Measurements from ENCODE around the gene IFI27L2.

The IFI27L2 gene

DNA sequence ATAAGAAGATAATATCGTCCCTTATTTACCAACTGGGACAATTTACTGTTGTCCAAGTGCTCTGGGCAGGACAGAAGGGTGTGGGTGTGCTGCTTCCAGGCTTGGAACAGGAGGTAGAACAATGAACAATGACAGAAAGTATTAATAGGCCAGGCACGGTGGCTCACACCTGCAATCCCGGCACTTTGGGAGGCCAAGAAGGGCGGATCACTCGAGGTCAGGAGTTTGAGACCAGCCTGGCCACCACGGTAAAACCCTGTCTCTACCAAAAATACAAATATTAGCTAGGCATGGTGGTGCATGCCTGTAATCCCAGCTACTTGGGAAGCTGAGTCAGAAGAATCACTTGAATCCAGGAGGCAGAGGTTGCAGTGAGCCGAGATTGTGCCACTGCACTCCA lies 16.3 kb downstream of the IFI27L2 start:
- Histone ChIP-seq H3K27ac (replicated peaks) (no peak overlapping the region), H3K27me3 (ENCODE audit: insufficient read depth, poor library complexity, severe bottlenecking) (no peaks in the 10 kb centered on the region), H3K4me3 (replicated peaks; ENCODE audit: insufficient read depth, low read length) (no peak overlapping the region)
- DNase-seq (ENCODE audit: low read depth in 1 of 2, low spot score in 1 of 2), result no peak
- TF ChIP-seq, protein P1, sequence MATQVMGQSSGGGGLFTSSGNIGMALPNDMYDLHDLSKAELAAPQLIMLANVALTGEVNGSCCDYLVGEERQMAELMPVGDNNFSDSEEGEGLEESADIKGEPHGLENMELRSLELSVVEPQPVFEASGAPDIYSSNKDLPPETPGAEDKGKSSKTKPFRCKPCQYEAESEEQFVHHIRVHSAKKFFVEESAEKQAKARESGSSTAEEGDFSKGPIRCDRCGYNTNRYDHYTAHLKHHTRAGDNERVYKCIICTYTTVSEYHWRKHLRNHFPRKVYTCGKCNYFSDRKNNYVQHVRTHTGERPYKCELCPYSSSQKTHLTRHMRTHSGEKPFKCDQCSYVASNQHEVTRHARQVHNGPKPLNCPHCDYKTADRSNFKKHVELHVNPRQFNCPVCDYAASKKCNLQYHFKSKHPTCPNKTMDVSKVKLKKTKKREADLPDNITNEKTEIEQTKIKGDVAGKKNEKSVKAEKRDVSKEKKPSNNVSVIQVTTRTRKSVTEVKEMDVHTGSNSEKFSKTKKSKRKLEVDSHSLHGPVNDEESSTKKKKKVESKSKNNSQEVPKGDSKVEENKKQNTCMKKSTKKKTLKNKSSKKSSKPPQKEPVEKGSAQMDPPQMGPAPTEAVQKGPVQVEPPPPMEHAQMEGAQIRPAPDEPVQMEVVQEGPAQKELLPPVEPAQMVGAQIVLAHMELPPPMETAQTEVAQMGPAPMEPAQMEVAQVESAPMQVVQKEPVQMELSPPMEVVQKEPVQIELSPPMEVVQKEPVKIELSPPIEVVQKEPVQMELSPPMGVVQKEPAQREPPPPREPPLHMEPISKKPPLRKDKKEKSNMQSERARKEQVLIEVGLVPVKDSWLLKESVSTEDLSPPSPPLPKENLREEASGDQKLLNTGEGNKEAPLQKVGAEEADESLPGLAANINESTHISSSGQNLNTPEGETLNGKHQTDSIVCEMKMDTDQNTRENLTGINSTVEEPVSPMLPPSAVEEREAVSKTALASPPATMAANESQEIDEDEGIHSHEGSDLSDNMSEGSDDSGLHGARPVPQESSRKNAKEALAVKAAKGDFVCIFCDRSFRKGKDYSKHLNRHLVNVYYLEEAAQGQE (IDR thresholded peaks at IDR 0.05; ENCODE audit: insufficient replicate concordance, low read depth), result no peak
- no peak for TF ChIP-seq SPI1 (IDR thresholded peaks at IDR 0.05; ENCODE audit: borderline replicate concordance, low read depth)
- TF ChIP-seq, protein P2, sequence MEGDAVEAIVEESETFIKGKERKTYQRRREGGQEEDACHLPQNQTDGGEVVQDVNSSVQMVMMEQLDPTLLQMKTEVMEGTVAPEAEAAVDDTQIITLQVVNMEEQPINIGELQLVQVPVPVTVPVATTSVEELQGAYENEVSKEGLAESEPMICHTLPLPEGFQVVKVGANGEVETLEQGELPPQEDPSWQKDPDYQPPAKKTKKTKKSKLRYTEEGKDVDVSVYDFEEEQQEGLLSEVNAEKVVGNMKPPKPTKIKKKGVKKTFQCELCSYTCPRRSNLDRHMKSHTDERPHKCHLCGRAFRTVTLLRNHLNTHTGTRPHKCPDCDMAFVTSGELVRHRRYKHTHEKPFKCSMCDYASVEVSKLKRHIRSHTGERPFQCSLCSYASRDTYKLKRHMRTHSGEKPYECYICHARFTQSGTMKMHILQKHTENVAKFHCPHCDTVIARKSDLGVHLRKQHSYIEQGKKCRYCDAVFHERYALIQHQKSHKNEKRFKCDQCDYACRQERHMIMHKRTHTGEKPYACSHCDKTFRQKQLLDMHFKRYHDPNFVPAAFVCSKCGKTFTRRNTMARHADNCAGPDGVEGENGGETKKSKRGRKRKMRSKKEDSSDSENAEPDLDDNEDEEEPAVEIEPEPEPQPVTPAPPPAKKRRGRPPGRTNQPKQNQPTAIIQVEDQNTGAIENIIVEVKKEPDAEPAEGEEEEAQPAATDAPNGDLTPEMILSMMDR (IDR thresholded peaks at IDR 0.05; ENCODE audit: insufficient read depth, low read length), result no peak
- no peak for TF ChIP-seq POLR2AphosphoS5 (IDR thresholded peaks at IDR 0.05; ENCODE audit: low read depth)
- TF ChIP-seq GABPA (IDR thresholded peaks at IDR 0.05; ENCODE audit: low read depth), result no peak

DNA sequence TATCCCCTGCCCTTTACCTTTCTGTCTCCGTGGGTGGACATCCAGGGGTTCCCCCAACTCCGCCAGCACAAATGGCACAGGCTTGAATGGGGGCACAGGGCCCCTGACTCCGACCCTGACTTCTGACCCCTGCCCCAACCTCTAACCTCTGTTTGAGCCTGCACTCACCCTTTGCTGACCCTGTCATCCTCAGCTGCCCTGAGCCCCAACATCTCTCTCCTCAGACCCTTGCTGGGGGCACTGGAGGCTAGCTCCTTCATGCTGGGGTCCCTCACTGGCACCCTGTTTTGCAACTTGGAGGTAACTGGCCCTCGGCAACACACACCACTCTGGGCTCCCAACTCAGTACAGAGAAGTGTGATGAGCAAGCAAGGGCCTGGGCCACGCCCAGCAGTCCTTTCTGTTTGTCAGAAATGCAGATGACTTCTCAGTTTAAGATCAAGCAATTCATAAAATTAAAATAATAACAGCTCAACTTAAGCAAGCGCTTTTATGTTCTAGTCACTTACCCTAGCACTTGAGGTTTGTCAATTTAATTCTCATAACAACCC lies 16.8 kb downstream of the IFI27L2 start:
- Histone ChIP-seq H3K4me3 (replicated peaks; ENCODE audit: insufficient read depth, low read length) (no peak overlapping the region), H3K27me3 (ENCODE audit: insufficient read depth, poor library complexity, severe bottlenecking) (no peaks in the 10 kb centered on the region), H3K27ac (replicated peaks) (no peak overlapping the region)
- DNase-seq (ENCODE audit: low read depth in 1 of 2, low spot score in 1 of 2), result no peak
- TF ChIP-seq SPI1 (IDR thresholded peaks at IDR 0.05; ENCODE audit: borderline replicate concordance, low read depth) (no peak), GABPA (IDR thresholded peaks at IDR 0.05; ENCODE audit: low read depth) (no peak), POLR2AphosphoS5 (IDR thresholded peaks at IDR 0.05; ENCODE audit: low read depth) (no peak)
- TF ChIP-seq, protein P1 (IDR thresholded peaks at IDR 0.05; ENCODE audit: insufficient replicate concordance, low read depth), result no peak
- TF ChIP-seq, protein P2 (IDR thresholded peaks at IDR 0.05; ENCODE audit: insufficient read depth, low read length), result no peak

DNA sequence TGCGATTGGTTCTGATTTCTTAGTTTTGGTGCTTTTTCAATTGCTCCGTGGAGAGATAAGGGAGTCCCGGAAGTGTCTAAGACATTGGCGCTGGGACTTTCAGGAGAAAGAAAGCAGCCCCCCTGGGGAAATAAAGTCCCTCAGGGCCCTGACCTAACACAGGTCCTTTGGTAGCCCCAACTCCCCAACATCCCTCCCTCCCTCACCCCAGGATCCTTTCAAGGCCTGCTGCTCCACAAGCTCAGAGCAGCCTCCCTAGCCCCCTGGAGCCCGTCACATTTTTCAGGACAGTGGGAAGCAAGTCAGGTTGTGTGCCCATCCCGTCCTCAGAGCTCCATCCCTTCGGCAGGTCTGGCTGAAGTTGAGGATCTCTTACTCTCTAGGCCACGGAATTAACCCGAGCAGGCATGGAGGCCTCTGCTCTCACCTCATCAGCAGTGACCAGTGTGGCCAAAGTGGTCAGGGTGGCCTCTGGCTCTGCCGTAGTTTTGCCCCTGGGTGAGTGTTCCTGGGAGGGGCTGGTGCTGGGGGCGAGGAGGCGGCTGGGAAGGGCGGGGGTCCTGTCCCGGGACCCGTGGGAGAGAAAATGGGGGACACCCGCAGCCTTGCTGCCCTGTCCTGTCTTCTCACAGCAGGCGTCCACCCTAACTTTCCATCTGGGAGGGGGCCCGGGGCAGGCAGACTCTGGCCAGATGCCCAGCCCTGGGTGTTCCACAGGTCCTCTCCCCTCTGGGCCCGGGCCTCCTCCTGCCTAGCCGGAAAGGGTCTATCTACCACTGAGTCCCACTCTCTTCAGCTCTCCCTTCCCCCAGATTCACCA lies 17.9 kb downstream of the IFI27L2 start:
- H3K27ac ChIP-seq (replicated peaks), result no peak overlapping the region
- no peak overlapping the region for H3K4me3 ChIP-seq (replicated peaks; ENCODE audit: insufficient read depth, low read length)
- no peak for DNase-seq (ENCODE audit: low read depth in 1 of 2, low spot score in 1 of 2)
- H3K27me3 ChIP-seq (ENCODE audit: insufficient read depth, poor library complexity, severe bottlenecking), result no peaks in the 10 kb centered on the region
- TF ChIP-seq GABPA (IDR thresholded peaks at IDR 0.05; ENCODE audit: low read depth), result no peak
- no peak for TF ChIP-seq SPI1 (IDR thresholded peaks at IDR 0.05; ENCODE audit: borderline replicate concordance, low read depth)
- TF ChIP-seq POLR2AphosphoS5 (IDR thresholded peaks at IDR 0.05; ENCODE audit: low read depth), result no peak
- TF ChIP-seq, protein P1 (IDR thresholded peaks at IDR 0.05; ENCODE audit: insufficient replicate concordance, low read depth), result no peak
- TF ChIP-seq, protein P2 (IDR thresholded peaks at IDR 0.05; ENCODE audit: insufficient read depth, low read length), result no peak

Data from HL-60 (cell line).